H1 (cell line): ENCODE data around the gene FAM53B. TPM values are rescaled to one million over a fixed set of nuclear protein-coding genes. Genes with fewer than 3 reads are reported as not detected.

Experiments used
- CTCF ChIA-PET: fragments of 300-600 bp; sonication (Branson Sonifier 250); formaldehyde crosslinking; loops from one replicate; lab custom pipeline; 2021; ENCODE audit not compliant: partially characterized antibody; lab: Charles Lee
- POLR2A ChIA-PET: fragments of 300-600 bp; sonication (Branson Sonifier 250); formaldehyde crosslinking; loops from one replicate; lab custom pipeline; 2021; ENCODE audit warnings: inconsistent platforms; ENCODE audit not compliant: partially characterized antibody; lab: Charles Lee
- DNase-seq, 2 experiments: peaks; one replicate each; pipeline versions ENCODE4 v3.0.0 to v3.0.0-alpha.2; 2010 to 2022; ENCODE audit warnings: low spot score in 2 of 2, low read depth in 1 of 2, mixed read lengths in 1 of 2
- FAIRE-seq: peaks from 2 replicates; lab custom pipeline; 2011; peaks lifted over from hg19 to GRCh38; lab: Jason Lieb, UNC
- H2AFZ ChIP-seq: 2 replicates; pipeline ENCODE4 v1.8.1; 2012; ENCODE audit warnings: low read length, inconsistent platforms
- H2AK5ac ChIP-seq: 2 replicates; pipeline ENCODE4 v1.6.1; 2013; ENCODE audit warnings: low read depth, low read length
- H2BK120ac ChIP-seq: replicated peaks from 2 replicates; pipeline ENCODE3; 2013; ENCODE audit warnings: low read depth, low read length, inconsistent platforms
- H2BK12ac ChIP-seq: 2 replicates; pipeline ENCODE4 v1.6.1; 2013; ENCODE audit warnings: low read depth, low read length
- H2BK15ac ChIP-seq: 2 replicates; pipeline ENCODE4 v1.6.1; 2013; ENCODE audit warnings: low read length
- H2BK20ac ChIP-seq: 2 replicates; pipeline ENCODE4 v1.6.1; 2013; ENCODE audit warnings: low read length
- H2BK5ac ChIP-seq: 2 replicates; pipeline ENCODE4 v1.6.1; 2013; ENCODE audit warnings: low read depth, low read length
- H3K14ac ChIP-seq: 2 replicates; pipeline ENCODE4 v1.6.1; 2013; ENCODE audit warnings: inconsistent platforms; ENCODE audit not compliant: insufficient read length
- H3K18ac ChIP-seq: 2 replicates; pipeline ENCODE4 v1.6.1; 2013; ENCODE audit warnings: low read length; ENCODE audit errors: extremely low read depth
- H3K23ac ChIP-seq: 2 replicates; pipeline ENCODE4 v1.6.1; 2013; ENCODE audit warnings: inconsistent platforms; ENCODE audit not compliant: insufficient read length
- H3K23me2 ChIP-seq: 2 replicates; pipeline ENCODE4 v1.6.1; 2013; ENCODE audit warnings: low read depth, low read length
- H3K27ac ChIP-seq: 2 replicates; pipeline ENCODE4 v1.6.1; 2011; ENCODE audit warnings: low read depth, low read length, inconsistent platforms
- H3K27me3 ChIP-seq, 4 experiments: replicated peaks in 1 of 4; 1 replicate in 1 of 4; 2 replicates in 3 of 4; pipeline versions ENCODE4 v1.6.1 to v1.8.1; 2011 to 2013; ENCODE audit warnings: low read length in 3 of 4, mild to moderate bottlenecking in 3 of 4, inconsistent platforms in 2 of 4, mixed read lengths in 2 of 4, moderate library complexity in 1 of 4; ENCODE audit not compliant: control insufficient read depth in 3 of 4, insufficient read depth in 3 of 4; ENCODE audit errors: extremely low read depth in 1 of 4
- H3K36me3 ChIP-seq, 4 experiments: 2 replicates each; pipeline versions ENCODE4 v1.6.1 to v1.8.1; 2011 to 2013; ENCODE audit warnings: mild to moderate bottlenecking in 4 of 4, low read length in 3 of 4, moderate library complexity in 2 of 4, control low read depth in 1 of 4, inconsistent platforms in 1 of 4; ENCODE audit not compliant: insufficient read depth in 4 of 4, control insufficient read depth in 2 of 4
- H3K4ac ChIP-seq: replicated peaks from 2 replicates; pipeline ENCODE3; 2013; ENCODE audit warnings: low read length, low read depth, mixed read lengths, inconsistent platforms; ENCODE audit not compliant: insufficient read length
- H3K4me1 ChIP-seq, 4 experiments: replicated peaks in 1 of 4; 1 replicate in 1 of 4; 2 replicates in 3 of 4; pipeline versions ENCODE4 v1.6.1 to v1.8.1; 2011 to 2013; ENCODE audit warnings: low read length in 3 of 4, inconsistent platforms in 2 of 4, mixed read lengths in 1 of 4; ENCODE audit not compliant: insufficient read depth in 4 of 4, control insufficient read depth in 3 of 4
- H3K4me2 ChIP-seq, 2 experiments: 2 replicates each; pipeline versions ENCODE4 v1.6.1 to v1.8.1; 2011 to 2013; ENCODE audit warnings: low read depth in 2 of 2, low read length in 2 of 2, control low read depth in 1 of 2, inconsistent platforms in 1 of 2, mild to moderate bottlenecking in 1 of 2; ENCODE audit not compliant: insufficient read depth in 1 of 2
- H3K4me3 ChIP-seq, 4 experiments: fragments of 200-600, 300-600 bp in 1 of 4; sonication (generic), shearing (Covaris generic), sonication (Bioruptor Twin) in 1 of 4; 2 replicates each; pipeline versions ENCODE4 v1.5.1 to v1.8.1; 2011 to 2016; ENCODE audit warnings: low read length in 4 of 4, low read depth in 3 of 4, control low read depth in 2 of 4, inconsistent platforms in 2 of 4, mild to moderate bottlenecking in 2 of 4, mixed read lengths in 1 of 4, moderate library complexity in 1 of 4; ENCODE audit not compliant: insufficient read depth in 2 of 4; ENCODE audit errors: extremely low read depth in 1 of 4
- H3K56ac ChIP-seq: replicated peaks from 2 replicates; pipeline ENCODE3; 2013; ENCODE audit warnings: low read depth, mild to moderate bottlenecking, mixed read lengths, low read length, inconsistent platforms; ENCODE audit not compliant: insufficient read length
- H3K79me1 ChIP-seq: 2 replicates; pipeline ENCODE4 v1.6.1; 2013; ENCODE audit warnings: low read depth, low read length, control low read depth
- H3K79me2 ChIP-seq, 2 experiments: 2 replicates each; pipeline versions ENCODE4 v1.6.1 to v1.8.1; 2012 to 2013; ENCODE audit warnings: low read length in 2 of 2, mild to moderate bottlenecking in 2 of 2, inconsistent platforms in 1 of 2; ENCODE audit not compliant: insufficient read depth in 2 of 2, control insufficient read depth in 1 of 2
- H3K9ac ChIP-seq, 4 experiments: replicated peaks in 1 of 4; 1 replicate in 1 of 4; 2 replicates in 3 of 4; pipeline versions ENCODE4 v1.6.1 to v1.8.1; 2011 to 2013; ENCODE audit warnings: low read depth in 3 of 4, low read length in 3 of 4, control low read depth in 2 of 4, mild to moderate bottlenecking in 2 of 4, moderate library complexity in 2 of 4, inconsistent platforms in 1 of 4; ENCODE audit errors: extremely low read depth in 1 of 4
- H3K9me3 ChIP-seq, 2 experiments: 2 replicates each; pipeline versions ENCODE4 v1.6.1 to v1.8.1; 2012 to 2013; ENCODE audit warnings: mild to moderate bottlenecking in 2 of 2, moderate library complexity in 2 of 2, control low read depth in 1 of 2, inconsistent platforms in 1 of 2, low read depth in 1 of 2, low read length in 1 of 2, mixed read lengths in 1 of 2; ENCODE audit not compliant: insufficient read depth in 2 of 2
- H4K20me1 ChIP-seq, 2 experiments: replicated peaks in 1 of 2; 2 replicates each; pipeline versions ENCODE3 to v1.8.1; 2011 to 2013; ENCODE audit warnings: inconsistent platforms in 2 of 2, low read length in 2 of 2, mild to moderate bottlenecking in 1 of 2; ENCODE audit not compliant: insufficient read depth in 2 of 2, control insufficient read depth in 1 of 2
- H4K5ac ChIP-seq: 2 replicates; pipeline ENCODE4 v1.6.1; 2013; ENCODE audit warnings: low read length, low read depth, mixed read lengths, inconsistent platforms; ENCODE audit not compliant: insufficient read length
- H4K8ac ChIP-seq: 2 replicates; pipeline ENCODE4 v1.8.0; 2013; ENCODE audit warnings: mild to moderate bottlenecking, moderate library complexity, low read length, inconsistent platforms; ENCODE audit not compliant: insufficient read depth; ENCODE audit errors: extremely low read depth
- H4K91ac ChIP-seq: replicated peaks from 2 replicates; pipeline ENCODE3; 2013; ENCODE audit warnings: low read length, mixed read lengths, inconsistent platforms; ENCODE audit not compliant: insufficient read length
- ASH2L ChIP-seq: fragments of 200-600, 300-600 bp; sonication (generic); IDR thresholded peaks from one replicate; pipeline ENCODE4 v1.7.1; 2017; ENCODE audit warnings: low read length
- FOSL1 ChIP-seq: IDR thresholded peaks from 2 replicates; pipeline ENCODE4 v1.6.1; 2011; ENCODE audit warnings: mild to moderate bottlenecking, low read depth, low read length, moderate library complexity; ENCODE audit not compliant: insufficient read depth
- MAX ChIP-seq: IDR thresholded peaks from 2 replicates; pipeline ENCODE4 v1.6.1; 2012; ENCODE audit warnings: inconsistent platforms
- NANOG ChIP-seq: IDR thresholded peaks from 2 replicates; pipeline ENCODE4 v1.6.1; 2011; ENCODE audit warnings: low read length, low read depth, mild to moderate bottlenecking, inconsistent platforms; ENCODE audit not compliant: insufficient read depth, poor library complexity, severe bottlenecking
- RAD21 ChIP-seq, 2 experiments: IDR thresholded peaks in 1 of 2; conservative IDR thresholded peaks in 1 of 2; 2 replicates each; pipeline ENCODE4 v1.6.1; 2011; ENCODE audit warnings: low read depth in 2 of 2, low read length in 2 of 2, improper control_type of control experiment in 1 of 2, inconsistent platforms in 1 of 2, mild to moderate bottlenecking in 1 of 2, moderate library complexity in 1 of 2
- SUZ12 ChIP-seq: fragments of 200-600 bp; sonication (generic); IDR thresholded peaks from 2 replicates; pipeline ENCODE4 v1.6.1; 2012; ENCODE audit warnings: mild to moderate bottlenecking, inconsistent platforms, low read length, moderate library complexity, mixed read lengths
- TAF1 ChIP-seq: IDR thresholded peaks from 2 replicates; pipeline ENCODE4 v1.6.1; 2011; ENCODE audit warnings: mild to moderate bottlenecking, low read depth, low read length
- TAF7 ChIP-seq: optimal IDR thresholded peaks from 2 replicates; pipeline ENCODE3; 2011; ENCODE audit warnings: low read depth, mild to moderate bottlenecking, inconsistent platforms, low read length, moderate library complexity, borderline replicate concordance
- WGBS, 2 experiments: shearing (Covaris generic) in 1 of 2; methylation state at CpG; one replicate each; pipeline versions ENCODE4 v1.1.6 to v1.1.7; 2013 to 2015; ENCODE audit warnings: low lambda C conversion rate in 2 of 2, mixed read lengths in 2 of 2, inconsistent platforms in 1 of 2, low coverage in 1 of 2, missing lambda C conversion rate in 1 of 2; ENCODE audit not compliant: insufficient replicate concordance in 2 of 2, insufficient coverage in 1 of 2, insufficient read length in 1 of 2; ENCODE audit errors: extremely low coverage in 1 of 2, missing lambda C conversion rate in 1 of 2; 5-methylcytosine and 5-hydroxymethylcytosine counted together
- polyA plus RNA-seq, 7 experiments: library from polyadenylated mRNA; depleted of rRNA in 3 of 7; stranded (reverse) in 5 of 7; unstranded in 2 of 7; fragments of >200 nt in 5 of 7; fragments of 200-250 nt in 2 of 7; gene quantifications; 1 replicate in 5 of 7; 2 replicates in 1 of 7; 4 replicates in 1 of 7; pipeline versions ENCODE4 v1.2.1 to v1.2.3, GENCODE V29; 2011 to 2013; ENCODE audit warnings: missing spikeins in 2 of 7, mixed read lengths in 2 of 7
- total RNA-seq: library from RNA; stranded (reverse); fragmentation: NEBNext Ultra II Directional; extraction: Animal tissue kit (Norgen Biotek cat#: 25700); gene quantifications from 2 replicates; pipeline ENCODE4 v1.2.1, GENCODE V29; 2021

FAM53B gene
- total and polyA plus RNA-seq, 2 of the 8 experiments (the other 6 are each of a cell fraction or from before 2014, with no cell fraction given) = 5.3 to 14.4 TPM

GRCh38 chr10:124602646-124603365 is 141.4 kb downstream of the FAM53B start:
- Histone ChIP-seq H2BK12ac (no peak overlapping the region), H3K9ac (no peak overlapping the region), H3K56ac (no peak overlapping the region), H3K9me3 (no peaks in the 10 kb centered on the region), H3K4ac (no peak overlapping the region), H2BK120ac (no peak overlapping the region), H3K36me3 (no peaks in the 10 kb centered on the region), H3K14ac (no peak overlapping the region), H2AK5ac (no peak overlapping the region), H3K23ac (no peak overlapping the region)
- no peak for DNase-seq
- 91% methylated on average over 11 of the region's 12 CpGs; no CpG with 5 or more reads in 1 of the 2 experiments for WGBS, 2 experiments
- TF ChIP-seq SUZ12 (no peak), TAF1 (no peak), RAD21 (IDR thresholded peaks at IDR 0.05 in 1 of 2, conservative IDR thresholded peaks at IDR 0.05 in 1 of 2; ENCODE audit: low read depth in 2 of 2, low read length in 2 of 2) (no peak), TAF7 (no peak), MAX (no peak), NANOG (no peak), FOSL1 (no peak), ASH2L (no peak)
- TF ChIP-seq, all 59 proteins: peak for 0
- ChIA-PET CTCF (interaction anchor here (0.6 to 2.4 kb wide), 9 partner anchors 11 to 137 kb away, joined by 3 to 15 read pairs (median 3); no protein-coding TSS in a partner anchor), POLR2A (interaction anchor here (1.3 to 2.5 kb wide), 2 partner anchors 8 to 37 kb away, joined by 3 to 6 read pairs; no protein-coding TSS in a partner anchor)
- H3K4me2 ChIP-seq = no peak overlapping the region
- H3K79me1 ChIP-seq = 0 out of 2 replicates have a peak, but pooled peaks cover 2% of the 10 kb centered on the region
- no peak overlapping the region for H2AFZ ChIP-seq
- peak overlapping the region; percentile 77 for H4K8ac ChIP-seq
- FAIRE-seq = no peak
- H3K4me3 ChIP-seq = no peak overlapping the region
- no peaks in the 10 kb centered on the region for H3K79me2 ChIP-seq
- H3K23me2 ChIP-seq = peaks cover 5% of the 10 kb centered on the region
- H4K5ac ChIP-seq = no peak overlapping the region
- no peaks in the 10 kb centered on the region for H3K4me1 ChIP-seq
- no peak overlapping the region for H4K91ac ChIP-seq
- H4K20me1 ChIP-seq = peaks cover 1 to 8% of the 10 kb centered on the region in 2 experiments
- no peak overlapping the region for H2BK15ac ChIP-seq
- no peak overlapping the region for H2BK20ac ChIP-seq
- no peaks in the 10 kb centered on the region; a peak in 1 of 7 replicates for H3K27me3 ChIP-seq
- H3K18ac ChIP-seq = no peak overlapping the region
- H3K27ac ChIP-seq = no peak overlapping the region
- no peak overlapping the region for H2BK5ac ChIP-seq
